ENCODE data around the gene TMEM43.

The TMEM43 gene

GRCh38 chr3:14122301-14122700 is 2.6 kb upstream of the TMEM43 start:
- DNase-seq (ENCODE audit: low spot score) = no peak

GRCh38 chr3:14123308-14124222 is 1.3 kb upstream of the TMEM43 start:
- no peak for DNase-seq (ENCODE audit: low spot score)

GRCh38 chr3:14124223-14124614 is 633 bp upstream of the TMEM43 start:
- DNase-seq (ENCODE audit: low spot score) = peak; percentile 74

GRCh38 chr3:14125193-14126016 is 553 bp downstream of the TMEM43 start:
- DNase-seq (ENCODE audit: low spot score) = peak; percentile 59

- no peak for DNase-seq (ENCODE audit: low spot score)
Measured at GRCh38 chr3:14126017-14126886, 1.4 kb downstream of the TMEM43 start.

- no peak for DNase-seq (ENCODE audit: low spot score)
Measured at GRCh38 chr3:14126887-14127505, 2.1 kb downstream of the TMEM43 start.

GRCh38 chr3:14127516-14128161 is 2.8 kb downstream of the TMEM43 start:
- DNase-seq (ENCODE audit: low spot score) = no peak

- DNase-seq (ENCODE audit: low spot score) = no peak
Measured at GRCh38 chr3:14128724-14129123, 3.9 kb downstream of the TMEM43 start.

GRCh38 chr3:14129296-14129695 is 4.4 kb downstream of the TMEM43 start:
- DNase-seq (ENCODE audit: low spot score) = no peak

GRCh38 chr3:14130230-14130629 is 5.4 kb downstream of the TMEM43 start:
- DNase-seq (ENCODE audit: low spot score) = no peak

- no peak for DNase-seq (ENCODE audit: low spot score)
Measured at GRCh38 chr3:14130707-14131106, 5.9 kb downstream of the TMEM43 start.

GRCh38 chr3:14131134-14131533 is 6.3 kb downstream of the TMEM43 start:
- no peak for DNase-seq (ENCODE audit: low spot score)

GRCh38 chr3:14132120-14132519 is 7.3 kb downstream of the TMEM43 start:
- no peak for DNase-seq (ENCODE audit: low spot score)

- DNase-seq (ENCODE audit: low spot score) = no peak
Measured at GRCh38 chr3:14132689-14133088, 7.8 kb downstream of the TMEM43 start.

GRCh38 chr3:14133188-14133800 is 8.4 kb downstream of the TMEM43 start:
- DNase-seq (ENCODE audit: low spot score) = no peak

GRCh38 chr3:14133876-14134275 is 9.0 kb downstream of the TMEM43 start:
- DNase-seq (ENCODE audit: low spot score) = no peak

GRCh38 chr3:14134291-14134690 is 9.4 kb downstream of the TMEM43 start:
- DNase-seq (ENCODE audit: low spot score) = no peak

GRCh38 chr3:14135581-14135980 is 10.7 kb downstream of the TMEM43 start:
- no peak for DNase-seq (ENCODE audit: low spot score)

- DNase-seq (ENCODE audit: low spot score) = no peak
Measured at GRCh38 chr3:14137004-14137403, 12.2 kb downstream of the TMEM43 start.

- no peak for DNase-seq (ENCODE audit: low spot score)
Measured at GRCh38 chr3:14137445-14137844, 12.6 kb downstream of the TMEM43 start.

Measured in D341Med (cell line).